BJ (cell line): ENCODE results near the gene WDHD1. TPM values are rescaled to one million over a fixed set of nuclear protein-coding genes. Genes with fewer than 3 reads are reported as not detected.
"Not testable (repeated sequence)": the region's sequence is repeated elsewhere in the genome, so short reads cannot be mapped to it uniquely, and the experiment has no call there.

Experiments used
- CTCF ChIA-PET: fragments of 350-600 bp; formaldehyde crosslinking; extraction: SDS; loops from one replicate; lab custom pipeline; 2021; ENCODE audit warnings: antibody characterized with exemption, inconsistent platforms; lab: Yijun Ruan, JAX
- POLR2A ChIA-PET: fragments of 300-600 bp; sonication (Branson Sonifier 250); formaldehyde crosslinking; extraction: SDS; loops from one replicate; lab custom pipeline; 2021; ENCODE audit warnings: antibody characterized with exemption; lab: Charles Lee
- DNase-seq: peaks from one replicate; pipeline ENCODE4 v3.0.0-alpha.2; 2011; ENCODE audit warnings: low read depth
- H3K27me3 ChIP-seq: 2 replicates; pipeline ENCODE4 v1.6.0; 2011; ENCODE audit warnings: low read length; ENCODE audit not compliant: control insufficient read depth, insufficient read depth
- H3K36me3 ChIP-seq: 2 replicates; pipeline ENCODE4 v1.5.1; 2011; ENCODE audit warnings: low read length; ENCODE audit not compliant: control insufficient read depth, insufficient read depth
- H3K4me3 ChIP-seq: 2 replicates; pipeline ENCODE4 v1.5.1; 2011; ENCODE audit warnings: low read depth, mild to moderate bottlenecking, control low read depth, low read length
- polyA plus RNA-seq: library from polyadenylated mRNA; depleted of rRNA; stranded (reverse); fragments of >200 nt; gene quantifications from 2 replicates; pipeline ENCODE4 v1.2.3, GENCODE V29; 2011
- TF ChIP-seq, protein P1 (sequence below): IDR thresholded peaks from 2 replicates; pipeline ENCODE4 v1.5.1; 2011; ENCODE audit warnings: low read depth, mild to moderate bottlenecking, control low read depth, inconsistent platforms, low read length, moderate library complexity; ENCODE audit not compliant: insufficient read depth

The WDHD1 gene
- polyA plus RNA-seq, 1 experiment, result 2.6 TPM

DNA sequence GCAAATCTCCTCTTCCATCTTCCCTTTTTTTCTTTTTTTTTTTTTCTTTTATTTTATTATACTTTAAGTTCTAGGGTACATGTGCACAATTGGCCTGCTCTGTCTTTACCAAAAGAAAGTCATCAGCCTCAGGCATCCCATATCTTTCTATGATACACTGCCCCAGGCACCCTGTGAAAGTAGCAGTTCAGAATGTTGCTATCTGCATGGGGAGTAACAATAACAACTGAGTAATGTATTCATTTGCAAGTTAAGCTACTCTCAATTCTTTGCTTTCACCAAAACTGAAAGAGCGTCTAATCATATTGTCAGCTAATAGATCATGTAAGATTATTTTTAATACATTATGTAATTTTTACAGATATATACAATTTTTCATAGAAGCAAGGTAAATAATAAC lies 110.8 kb downstream of the WDHD1 start:
- Histone ChIP-seq H3K36me3 (no peaks in the 10 kb centered on the region), H3K4me3 (no peak overlapping the region), H3K27me3 (peaks cover 2% of the 10 kb centered on the region; the same call in 1 of the 2 replicates)
- ChIA-PET POLR2A (no interaction called here), CTCF (no interaction called here)
- TF ChIP-seq, protein P1, sequence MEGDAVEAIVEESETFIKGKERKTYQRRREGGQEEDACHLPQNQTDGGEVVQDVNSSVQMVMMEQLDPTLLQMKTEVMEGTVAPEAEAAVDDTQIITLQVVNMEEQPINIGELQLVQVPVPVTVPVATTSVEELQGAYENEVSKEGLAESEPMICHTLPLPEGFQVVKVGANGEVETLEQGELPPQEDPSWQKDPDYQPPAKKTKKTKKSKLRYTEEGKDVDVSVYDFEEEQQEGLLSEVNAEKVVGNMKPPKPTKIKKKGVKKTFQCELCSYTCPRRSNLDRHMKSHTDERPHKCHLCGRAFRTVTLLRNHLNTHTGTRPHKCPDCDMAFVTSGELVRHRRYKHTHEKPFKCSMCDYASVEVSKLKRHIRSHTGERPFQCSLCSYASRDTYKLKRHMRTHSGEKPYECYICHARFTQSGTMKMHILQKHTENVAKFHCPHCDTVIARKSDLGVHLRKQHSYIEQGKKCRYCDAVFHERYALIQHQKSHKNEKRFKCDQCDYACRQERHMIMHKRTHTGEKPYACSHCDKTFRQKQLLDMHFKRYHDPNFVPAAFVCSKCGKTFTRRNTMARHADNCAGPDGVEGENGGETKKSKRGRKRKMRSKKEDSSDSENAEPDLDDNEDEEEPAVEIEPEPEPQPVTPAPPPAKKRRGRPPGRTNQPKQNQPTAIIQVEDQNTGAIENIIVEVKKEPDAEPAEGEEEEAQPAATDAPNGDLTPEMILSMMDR, result no peak
- no peak for DNase-seq

DNA sequence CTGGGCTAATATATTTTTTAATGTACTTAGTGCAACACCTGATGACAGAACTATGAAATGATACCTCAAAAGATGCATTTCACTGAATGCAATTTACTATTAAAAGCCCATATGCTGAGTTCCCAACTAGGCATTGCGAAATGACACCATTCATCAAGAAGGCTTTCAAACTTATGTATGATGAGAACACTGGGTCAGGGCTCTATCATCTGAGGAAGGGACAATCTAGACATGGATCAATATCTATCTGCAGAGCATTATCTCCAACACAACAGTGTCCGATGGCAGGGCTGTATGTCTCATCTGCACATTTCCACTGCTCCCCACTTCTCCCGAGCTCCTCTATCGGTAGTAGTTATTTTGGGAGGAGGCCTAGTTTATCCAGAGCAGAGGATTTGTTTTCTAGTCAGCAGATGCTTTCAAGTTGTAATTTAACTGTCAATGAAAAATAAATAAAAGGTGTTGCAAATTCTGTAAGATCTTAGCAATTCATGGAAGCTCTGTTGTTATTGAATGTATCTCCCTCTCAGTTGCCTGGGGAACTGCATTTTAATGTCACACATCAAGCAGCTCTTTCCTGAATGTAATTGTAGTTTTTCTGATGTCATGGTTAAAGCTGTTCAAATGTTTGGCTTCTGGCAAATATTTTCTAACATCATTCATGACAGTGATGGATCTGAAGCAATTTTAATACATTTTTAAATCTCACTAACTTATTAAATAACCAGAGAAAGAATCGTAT lies 116.9 kb downstream of the WDHD1 start:
- CTCF ChIA-PET, result no interaction called here
- POLR2A ChIA-PET, result no interaction called here

DNA sequence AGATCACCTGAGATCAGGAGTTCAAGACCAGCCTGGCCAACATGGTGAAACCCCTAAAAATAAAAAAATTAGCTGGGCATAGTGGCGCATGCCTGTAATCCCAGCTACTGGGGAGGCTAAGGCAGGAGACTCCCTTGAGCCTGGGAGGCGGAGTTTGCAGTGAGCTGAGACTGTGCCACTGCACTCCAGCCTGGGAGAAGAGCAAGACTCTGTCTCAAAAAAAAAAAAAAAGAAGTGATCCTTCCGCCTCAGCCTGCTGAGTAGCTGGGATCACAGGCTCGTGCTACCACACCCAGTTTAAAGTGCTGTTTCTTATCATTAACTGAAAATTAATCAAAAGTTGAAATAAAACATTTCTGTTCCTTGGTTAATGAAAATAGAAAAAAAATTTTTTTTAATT lies 117.9 kb downstream of the WDHD1 start:
- H3K36me3 ChIP-seq, H3K27me3 ChIP-seq, H3K4me3 ChIP-seq, CTCF ChIA-PET, POLR2A ChIA-PET, DNase-seq: not testable (repeated sequence)

More for the DNA sequence above, 116.9 kb downstream of the WDHD1 start:
- no peaks in the 10 kb centered on the region for H3K36me3 ChIP-seq
- no peak overlapping the region for H3K4me3 ChIP-seq
- TF ChIP-seq, protein P1, result no peak
- H3K27me3 ChIP-seq, result no peaks in the 10 kb centered on the region; the same call in 1 of the 2 replicates
- DNase-seq, result no peak

DNA sequence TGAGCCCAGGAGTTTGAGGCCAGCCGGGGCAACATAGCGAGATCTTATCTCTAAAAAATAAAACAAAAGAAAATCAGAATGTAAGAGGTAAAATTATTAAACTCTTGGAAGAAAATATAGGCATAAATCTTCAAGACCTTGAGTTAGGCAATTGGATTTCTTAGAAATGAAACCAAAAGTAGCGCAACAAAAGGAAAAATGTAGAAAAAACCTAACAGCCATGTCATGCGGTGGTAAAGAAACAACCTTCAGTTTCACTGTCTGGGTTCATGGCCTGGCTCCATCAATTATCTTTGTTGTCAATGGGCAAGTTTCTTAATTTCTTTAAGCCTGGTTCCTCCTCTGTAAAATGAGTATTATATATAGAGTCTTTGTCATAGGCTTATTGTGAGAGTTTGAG lies 118.7 kb downstream of the WDHD1 start:
- TF ChIP-seq, protein P1, result no peak
- Histone ChIP-seq H3K4me3 (no peak overlapping the region), H3K36me3 (no peaks in the 10 kb centered on the region), H3K27me3 (no peaks in the 10 kb centered on the region; the same call in 1 of the 2 replicates)
- DNase-seq, result no peak
- ChIA-PET CTCF (interaction anchor here (0.6 kb wide), 1 partner anchor 37 kb away, joined by 3 read pairs; no protein-coding TSS in a partner anchor), POLR2A (no interaction called here)

DNA sequence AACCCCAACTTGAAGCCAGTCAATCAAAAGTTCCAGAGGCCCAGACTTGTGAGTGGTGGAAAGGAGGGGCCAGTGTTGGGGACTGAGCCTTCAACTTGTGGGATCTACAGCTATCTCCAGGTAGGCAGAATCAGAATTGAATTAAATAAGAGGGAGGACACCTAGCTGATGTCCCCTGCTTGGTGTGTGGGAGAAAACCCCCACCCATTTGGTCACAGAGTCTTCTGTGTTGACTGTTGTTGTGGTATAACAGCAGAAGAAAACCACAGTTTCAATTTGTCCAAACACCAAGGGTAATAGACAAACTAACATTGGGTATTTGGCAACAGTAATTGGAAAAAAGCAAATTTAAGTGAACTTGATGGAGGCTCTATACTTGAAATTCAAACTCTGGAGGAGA lies 120.8 kb downstream of the WDHD1 start:
- DNase-seq, result no peak
- TF ChIP-seq, protein P1, result no peak
- H3K4me3 ChIP-seq, result no peak overlapping the region
- CTCF ChIA-PET, result no interaction called here
- peaks cover 6% of the 10 kb centered on the region for H3K27me3 ChIP-seq
- no peaks in the 10 kb centered on the region for H3K36me3 ChIP-seq
- POLR2A ChIA-PET, result no interaction called here
